HepG2 (cell line): ENCODE measurements around the gene FAM83D. TPM values are rescaled to one million over a fixed set of nuclear protein-coding genes. Genes with fewer than 3 reads are reported as not detected.

ENCODE experiments used
- CENPBD1 ChIP-seq: sonication (generic); formaldehyde crosslinking; IDR thresholded peaks from 2 replicates; pipeline ENCODE4 v1.8.0; 2022; ENCODE audit warnings: missing genetic modification reagents, low read depth, mild to moderate bottlenecking, borderline replicate concordance
- EHMT2 ChIP-seq: fragments of 200-600 bp; sonication (generic); IDR thresholded peaks from 2 replicates; pipeline ENCODE4 v1.7.0; 2017; ENCODE audit warnings: antibody characterized with exemption, low read depth, low read length, borderline replicate concordance
- ETV6 ChIP-seq: sonication (generic); formaldehyde crosslinking; conservative IDR thresholded peaks from 2 replicates; pipeline ENCODE4 v1.4.0; 2020; ENCODE audit warnings: missing genetic modification reagents
- HINFP ChIP-seq: sonication (generic); formaldehyde crosslinking; IDR thresholded peaks from 2 replicates; pipeline ENCODE4 v1.4.0; 2020; ENCODE audit warnings: low read depth, mild to moderate bottlenecking, missing genetic modification reagents
- HNF4A ChIP-seq: sonication (generic); formaldehyde crosslinking; IDR thresholded peaks from 2 replicates; pipeline ENCODE4 v1.4.0; 2020; ENCODE audit warnings: missing genetic modification reagents
- HOXA3 ChIP-seq: sonication (generic); formaldehyde crosslinking; IDR thresholded peaks from 2 replicates; pipeline ENCODE4 v1.5.0; 2020; ENCODE audit warnings: missing genetic modification reagents
- XBP1 ChIP-seq: sonication (generic); formaldehyde crosslinking; IDR thresholded peaks from 2 replicates; pipeline ENCODE4 v1.5.0; 2020; ENCODE audit warnings: missing genetic modification reagents
- ZBTB37 ChIP-seq: sonication (generic); formaldehyde crosslinking; IDR thresholded peaks from 2 replicates; pipeline ENCODE4 v1.4.0; 2020; ENCODE audit warnings: mild to moderate bottlenecking, missing genetic modification reagents
- ZFP36L1 ChIP-seq: sonication (generic); formaldehyde crosslinking; IDR thresholded peaks from 2 replicates; pipeline ENCODE4 v1.8.0; 2022; ENCODE audit warnings: mild to moderate bottlenecking, missing genetic modification reagents, moderate library complexity
- ZMYM2 ChIP-seq: sonication (generic); formaldehyde crosslinking; IDR thresholded peaks from 2 replicates; pipeline ENCODE4 v1.8.0; 2022; ENCODE audit warnings: mild to moderate bottlenecking, missing genetic modification reagents
- ZNF430 ChIP-seq: sonication (generic); formaldehyde crosslinking; IDR thresholded peaks from 2 replicates; pipeline ENCODE4 v1.9.0; 2021; ENCODE audit warnings: mild to moderate bottlenecking, missing genetic modification reagents
- ZNF776 ChIP-seq: sonication (generic); formaldehyde crosslinking; IDR thresholded peaks from 2 replicates; pipeline ENCODE4 v1.4.0; 2020; ENCODE audit warnings: mild to moderate bottlenecking, missing genetic modification reagents
- polyA plus RNA-seq, 8 experiments: library from polyadenylated mRNA; depleted of rRNA in 3 of 8; stranded (reverse) in 7 of 8; unstranded in 1 of 8; fragments of >200 nt; fragmentation: Illumina TruSeq in 4 of 8; extraction: Trizol in 4 of 8; gene quantifications; 2 replicates each; pipeline versions ENCODE4 v1.2.1 to v1.2.3, GENCODE V29; 2011 to 2016; ENCODE audit warnings: low read depth in 4 of 8, missing spikeins in 1 of 8, mixed read lengths in 1 of 8; ENCODE audit not compliant: insufficient read depth in 1 of 8
- total RNA-seq, 5 experiments: library from RNA; depleted of rRNA; stranded (reverse); fragments of >200 nt; fragmentation: Illumina TruSeq; extraction: Trizol; gene quantifications; 2 replicates each; pipeline ENCODE4 v1.2.3, GENCODE V29; 2016; ENCODE audit warnings: low read depth in 1 of 5
- TF ChIP-seq, protein P1 (sequence below): sonication (generic); formaldehyde crosslinking; IDR thresholded peaks from 2 replicates; pipeline ENCODE4 v1.8.0; 2022; ENCODE audit warnings: missing genetic modification reagents, mild to moderate bottlenecking, inconsistent platforms, borderline replicate concordance
- TF ChIP-seq, protein P2 (sequence below): sonication (generic); formaldehyde crosslinking; IDR thresholded peaks from 2 replicates; pipeline ENCODE4 v1.4.0; 2020; ENCODE audit warnings: missing genetic modification reagents, borderline replicate concordance
- TF ChIP-seq, protein P3 (sequence below): sonication (generic); formaldehyde crosslinking; IDR thresholded peaks from 2 replicates; pipeline ENCODE4 v1.5.0; 2020; ENCODE audit warnings: mild to moderate bottlenecking, missing genetic modification reagents

The FAM83D gene
- total and polyA plus RNA-seq, 2 of the 13 experiments (the other 11 are each of a cell fraction or from before 2014, with no cell fraction given), result 51.4 to 64.0 TPM

DNA sequence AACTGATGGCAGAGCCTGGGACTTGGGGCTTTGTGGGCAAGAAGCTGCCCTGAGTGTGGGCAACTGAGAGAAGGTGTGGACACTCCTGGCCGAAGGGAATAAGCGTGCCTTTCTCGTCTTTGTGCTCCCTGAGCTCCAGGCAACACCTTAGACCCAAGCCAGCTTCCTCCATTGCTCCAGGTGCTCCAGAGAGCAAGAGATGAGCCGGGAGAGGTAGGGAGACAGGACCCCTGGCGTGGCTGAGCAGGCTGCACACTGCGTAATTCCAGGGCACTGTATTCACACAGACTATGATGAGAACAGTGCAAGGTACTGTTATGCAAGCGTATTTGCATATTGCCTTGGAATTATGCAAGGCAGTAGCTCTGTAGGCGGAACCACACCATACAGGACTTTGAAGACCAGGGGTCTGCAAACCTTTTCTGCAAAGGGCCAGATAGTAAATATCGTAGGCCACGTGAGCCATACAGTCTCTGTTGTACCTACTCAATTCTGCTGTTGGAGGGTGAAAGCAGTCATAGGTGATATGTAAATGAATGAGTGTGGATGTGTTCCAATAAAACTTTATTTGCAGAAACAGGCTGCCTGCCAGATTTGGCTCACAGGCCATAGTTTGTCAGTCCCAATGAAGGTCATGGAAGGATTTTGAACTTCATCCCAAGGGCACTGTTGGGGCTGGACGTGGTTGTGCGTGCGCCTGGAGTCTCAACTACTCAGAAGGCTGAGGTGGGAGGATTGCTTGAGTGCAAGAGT, 42.1 kb upstream of the FAM83D start (continued):
- TF ChIP-seq EHMT2 (peak; percentile 32; the same call in 1 of the 2 replicates), ETV6 (CRISPR knock-in tag) (no peak), HINFP (CRISPR knock-in tag) (no peak), ZFP36L1 (CRISPR knock-in tag) (no peak), XBP1 (no peak), ZMYM2 (CRISPR knock-in tag) (no peak), HNF4A (CRISPR knock-in tag) (peak; percentile 42), ZNF776 (CRISPR knock-in tag) (no peak), ZBTB37 (CRISPR knock-in tag) (no peak), HOXA3 (CRISPR knock-in tag) (no peak), ZNF430 (CRISPR knock-in tag) (0 out of 2 replicates have a peak, but pooled peaks have one; percentile 26), CENPBD1 (CRISPR knock-in tag) (no peak)
- TF ChIP-seq, protein P1, sequence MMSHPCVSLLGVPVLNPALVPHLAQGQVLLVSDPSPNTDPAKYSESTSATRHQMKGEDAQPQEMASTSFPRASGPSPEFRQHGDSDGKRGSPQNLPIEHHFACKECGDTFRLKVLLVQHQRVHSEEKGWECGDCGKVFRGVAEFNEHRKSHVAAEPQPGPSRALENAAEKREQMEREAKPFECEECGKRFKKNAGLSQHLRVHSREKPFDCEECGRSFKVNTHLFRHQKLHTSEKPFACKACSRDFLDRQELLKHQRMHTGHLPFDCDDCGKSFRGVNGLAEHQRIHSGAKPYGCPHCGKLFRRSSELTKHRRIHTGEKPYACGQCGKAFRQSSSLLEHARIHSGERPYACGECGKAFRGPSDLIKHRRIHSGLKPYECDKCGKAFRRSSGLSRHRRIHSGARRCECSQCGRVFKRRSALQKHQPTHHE (CRISPR knock-in tag), result no peak
- TF ChIP-seq, protein P2, sequence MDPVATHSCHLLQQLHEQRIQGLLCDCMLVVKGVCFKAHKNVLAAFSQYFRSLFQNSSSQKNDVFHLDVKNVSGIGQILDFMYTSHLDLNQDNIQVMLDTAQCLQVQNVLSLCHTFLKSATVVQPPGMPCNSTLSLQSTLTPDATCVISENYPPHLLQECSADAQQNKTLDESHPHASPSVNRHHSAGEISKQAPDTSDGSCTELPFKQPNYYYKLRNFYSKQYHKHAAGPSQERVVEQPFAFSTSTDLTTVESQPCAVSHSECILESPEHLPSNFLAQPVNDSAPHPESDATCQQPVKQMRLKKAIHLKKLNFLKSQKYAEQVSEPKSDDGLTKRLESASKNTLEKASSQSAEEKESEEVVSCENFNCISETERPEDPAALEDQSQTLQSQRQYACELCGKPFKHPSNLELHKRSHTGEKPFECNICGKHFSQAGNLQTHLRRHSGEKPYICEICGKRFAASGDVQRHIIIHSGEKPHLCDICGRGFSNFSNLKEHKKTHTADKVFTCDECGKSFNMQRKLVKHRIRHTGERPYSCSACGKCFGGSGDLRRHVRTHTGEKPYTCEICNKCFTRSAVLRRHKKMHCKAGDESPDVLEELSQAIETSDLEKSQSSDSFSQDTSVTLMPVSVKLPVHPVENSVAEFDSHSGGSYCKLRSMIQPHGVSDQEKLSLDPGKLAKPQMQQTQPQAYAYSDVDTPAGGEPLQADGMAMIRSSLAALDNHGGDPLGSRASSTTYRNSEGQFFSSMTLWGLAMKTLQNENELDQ (CRISPR knock-in tag), result no peak
- TF ChIP-seq, protein P3, sequence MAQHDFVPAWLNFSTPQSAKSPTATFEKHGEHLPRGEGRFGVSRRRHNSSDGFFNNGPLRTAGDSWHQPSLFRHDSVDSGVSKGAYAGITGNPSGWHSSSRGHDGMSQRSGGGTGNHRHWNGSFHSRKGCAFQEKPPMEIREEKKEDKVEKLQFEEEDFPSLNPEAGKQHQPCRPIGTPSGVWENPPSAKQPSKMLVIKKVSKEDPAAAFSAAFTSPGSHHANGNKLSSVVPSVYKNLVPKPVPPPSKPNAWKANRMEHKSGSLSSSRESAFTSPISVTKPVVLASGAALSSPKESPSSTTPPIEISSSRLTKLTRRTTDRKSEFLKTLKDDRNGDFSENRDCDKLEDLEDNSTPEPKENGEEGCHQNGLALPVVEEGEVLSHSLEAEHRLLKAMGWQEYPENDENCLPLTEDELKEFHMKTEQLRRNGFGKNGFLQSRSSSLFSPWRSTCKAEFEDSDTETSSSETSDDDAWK, result no peak
